Duodenal mucosa (tissue), 2 donors: Measurements from ENCODE around the gene TNFRSF1A.

Experiments used
- H3K27ac ChIP-seq: one replicate; pipeline ENCODE4 v1.7.0; 2013; ENCODE audit warnings: low read depth, low read length
- H3K27me3 ChIP-seq, 2 donors: one replicate each; pipeline ENCODE4 v1.7.0; 2013; ENCODE audit warnings: low read length in 2 of 2, control low read depth in 1 of 2; ENCODE audit not compliant: insufficient read depth in 2 of 2, control insufficient read depth in 1 of 2
- H3K36me3 ChIP-seq, 2 donors: one replicate each; pipeline ENCODE4 v1.7.0; 2013; ENCODE audit warnings: low read length in 2 of 2, control low read depth in 1 of 2; ENCODE audit not compliant: insufficient read depth in 2 of 2, control insufficient read depth in 1 of 2
- H3K4me1 ChIP-seq, 2 donors: one replicate each; pipeline ENCODE4 v1.7.0; 2013; ENCODE audit warnings: low read length in 2 of 2, control low read depth in 1 of 2; ENCODE audit not compliant: insufficient read depth in 2 of 2, control insufficient read depth in 1 of 2
- H3K4me3 ChIP-seq, 2 donors: one replicate each; pipeline ENCODE4 v1.7.0; 2013; ENCODE audit warnings: low read length in 2 of 2, low read depth in 1 of 2
- H3K9ac ChIP-seq, 2 donors: one replicate each; pipeline ENCODE4 v1.7.0; 2013; ENCODE audit warnings: low read length in 2 of 2, low read depth in 1 of 2
- H3K9me3 ChIP-seq, 2 donors: one replicate each; pipeline ENCODE4 v1.7.0; 2013; ENCODE audit warnings: low read length in 2 of 2, control low read depth in 1 of 2; ENCODE audit not compliant: control insufficient read depth in 1 of 2

TNFRSF1A gene

DNA sequence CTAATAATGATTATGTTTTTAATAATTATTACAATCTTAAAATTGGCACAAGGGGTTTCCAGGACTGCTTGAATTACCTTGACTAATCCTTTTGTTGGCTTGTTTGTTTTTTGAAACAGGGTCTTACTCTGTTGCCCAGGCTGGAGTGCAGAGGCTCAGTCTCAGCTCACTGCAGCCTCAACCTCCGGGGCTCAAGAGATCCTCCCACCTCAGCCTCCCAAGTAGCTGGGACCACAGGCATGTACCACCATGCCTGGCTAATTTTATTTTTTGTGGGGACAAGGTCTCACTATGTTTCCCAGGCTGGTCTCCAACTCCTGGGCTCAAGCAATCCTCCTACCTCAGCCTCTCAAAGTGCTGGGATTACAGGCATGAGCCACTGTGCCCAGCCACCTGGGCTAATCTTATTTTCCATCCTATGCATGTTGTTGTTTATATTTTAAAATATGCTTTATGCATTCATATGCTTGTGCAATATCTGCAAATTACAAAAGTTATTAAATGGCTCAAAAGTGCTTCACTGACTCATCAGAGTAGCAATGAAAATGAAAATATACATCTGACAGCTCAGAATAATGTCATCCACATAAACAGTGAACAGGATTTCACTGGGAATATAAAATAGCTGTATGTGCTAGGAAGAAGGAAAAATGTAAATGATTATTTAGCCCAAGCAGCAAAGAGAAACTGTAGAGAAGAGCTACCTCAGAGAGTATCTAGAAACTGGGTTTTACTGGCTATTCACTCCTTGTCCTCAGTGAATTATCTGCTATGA is 56.2 kb downstream of the TNFRSF1A start:
- Histone ChIP-seq H3K36me3 (no peaks in the 10 kb centered on the region), H3K27me3 (no peaks in the 10 kb centered on the region), H3K4me1 (no peaks in the 10 kb centered on the region), H3K27ac (no peak overlapping the region), H3K9me3 (no peaks in the 10 kb centered on the region), H3K9ac (no peak overlapping the region), H3K4me3 (no peak overlapping the region)

GRCh38 chr12:6285063-6285477 is 56.8 kb downstream of the TNFRSF1A start:
- Histone ChIP-seq H3K4me1 (peaks cover 2 to 4% of the 10 kb centered on the region in 2 donors), H3K4me3 (no peak overlapping the region), H3K9ac (no peak overlapping the region), H3K36me3 (no peaks in the 10 kb centered on the region), H3K27ac (no peak overlapping the region), H3K9me3 (no peaks in the 10 kb centered on the region), H3K27me3 (no peaks in the 10 kb centered on the region)

- Histone ChIP-seq H3K27ac (no peak overlapping the region), H3K4me3 (no peak overlapping the region), H3K4me1 (peaks cover 10 to 12% of the 10 kb centered on the region in 2 donors), H3K9ac (no peak overlapping the region), H3K36me3 (no peaks in the 10 kb centered on the region), H3K27me3 (no peaks in the 10 kb centered on the region), H3K9me3 (no peaks in the 10 kb centered on the region)
Measured at GRCh38 chr12:6284273-6284672, 57.6 kb downstream of the TNFRSF1A start.

DNA sequence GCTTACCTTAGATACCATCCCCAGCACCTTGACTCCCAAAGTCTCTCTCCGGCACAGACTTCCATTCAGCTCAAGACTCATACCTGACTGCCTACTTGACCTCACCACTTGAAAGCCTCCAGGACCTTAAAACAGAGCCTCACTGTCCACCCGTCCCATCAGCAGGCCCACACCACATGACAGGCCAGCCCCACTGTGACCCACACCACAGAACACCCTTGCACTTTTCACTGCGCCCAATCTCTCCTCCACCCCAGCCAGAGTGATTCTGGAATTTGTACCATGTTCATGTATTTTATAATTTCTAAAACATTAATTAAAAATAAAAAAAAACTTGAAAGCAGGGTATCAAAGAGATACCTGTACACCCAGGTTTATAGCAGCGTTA is 59.4 kb downstream of the TNFRSF1A start:
- no peak overlapping the region for H3K9ac ChIP-seq
- peaks cover 22 to 23% of the 10 kb centered on the region in 2 donors for H3K4me1 ChIP-seq
- no peaks in the 10 kb centered on the region for H3K9me3 ChIP-seq
- H3K36me3 ChIP-seq: no peaks in the 10 kb centered on the region
- no peak overlapping the region for H3K4me3 ChIP-seq
- H3K27ac ChIP-seq: no peak overlapping the region
- no peaks in the 10 kb centered on the region for H3K27me3 ChIP-seq

GRCh38 chr12:6281081-6281809 is 60.6 kb downstream of the TNFRSF1A start:
- Histone ChIP-seq H3K9me3 (no peaks in the 10 kb centered on the region), H3K9ac (no peak overlapping the region), H3K4me1 (peaks cover 22 to 29% of the 10 kb centered on the region in 2 donors), H3K27ac (no peak overlapping the region), H3K4me3 (no peak overlapping the region), H3K27me3 (no peaks in the 10 kb centered on the region), H3K36me3 (no peaks in the 10 kb centered on the region)

- Histone ChIP-seq H3K9ac (no peak overlapping the region), H3K36me3 (no peaks in the 10 kb centered on the region), H3K27ac (no peak overlapping the region)
Measured at GRCh38 chr12:6280672-6281071, 61.2 kb downstream of the TNFRSF1A start.

GRCh38 chr12:6280053-6280469 is 61.8 kb downstream of the TNFRSF1A start:
- H3K9ac ChIP-seq: peak overlapping the region in 1 of 2 donors; percentile 31
- no peaks in the 10 kb centered on the region for H3K9me3 ChIP-seq
- H3K27ac ChIP-seq: peak overlapping the region; percentile 3
- H3K4me1 ChIP-seq: peaks cover 22 to 29% of the 10 kb centered on the region in 2 donors
- no peaks in the 10 kb centered on the region for H3K27me3 ChIP-seq
- no peaks in the 10 kb centered on the region for H3K36me3 ChIP-seq
- no peak overlapping the region for H3K4me3 ChIP-seq

More at GRCh38 chr12:6280672-6281071, 61.2 kb downstream of the TNFRSF1A start:
- Histone ChIP-seq H3K4me1 (peaks cover 22 to 29% of the 10 kb centered on the region in 2 donors), H3K4me3 (no peak overlapping the region), H3K27me3 (no peaks in the 10 kb centered on the region), H3K9me3 (no peaks in the 10 kb centered on the region)

DNA sequence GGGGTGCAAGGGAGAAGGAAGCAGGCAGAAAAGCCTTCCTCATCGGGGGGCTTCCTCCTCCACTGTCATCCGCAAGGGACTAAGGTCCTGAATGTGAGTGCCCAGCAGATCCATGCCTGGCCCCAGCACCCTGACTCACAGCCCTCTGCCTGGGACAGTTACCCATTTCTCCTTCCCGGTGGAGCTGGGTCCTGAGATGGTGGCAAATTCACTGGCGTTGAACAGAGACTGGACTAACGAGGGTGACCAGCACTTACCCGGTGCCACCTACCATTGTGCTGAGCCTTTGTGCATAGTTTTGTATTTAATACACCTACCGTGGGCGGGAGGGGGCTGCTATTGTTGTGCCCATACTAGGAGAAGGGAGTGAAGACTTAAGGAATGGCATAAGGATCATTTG is 62.2 kb downstream of the TNFRSF1A start:
- H3K4me1 ChIP-seq: peaks cover 22 to 29% of the 10 kb centered on the region in 2 donors
- no peaks in the 10 kb centered on the region for H3K9me3 ChIP-seq
- H3K9ac ChIP-seq: peak overlapping the region; percentile 31 to 41
- H3K27me3 ChIP-seq: no peaks in the 10 kb centered on the region
- no peaks in the 10 kb centered on the region for H3K36me3 ChIP-seq
- no peak overlapping the region for H3K4me3 ChIP-seq
- peak overlapping the region; percentile 3 for H3K27ac ChIP-seq

- H3K36me3 ChIP-seq: no peaks in the 10 kb centered on the region
- peak overlapping the region in 1 of 2 donors; percentile 24 for H3K4me3 ChIP-seq
- H3K4me1 ChIP-seq: peaks cover 22 to 29% of the 10 kb centered on the region in 2 donors
- H3K27me3 ChIP-seq: no peaks in the 10 kb centered on the region
- no peaks in the 10 kb centered on the region for H3K9me3 ChIP-seq
- peak overlapping the region; percentile 36 to 41 for H3K9ac ChIP-seq
- no peak overlapping the region for H3K27ac ChIP-seq
Measured at GRCh38 chr12:6279256-6279628, 62.6 kb downstream of the TNFRSF1A start.
